NCI-H510A treated with DMSO at 0.1 percent for 48 hours (cell line): ENCODE data around the gene RBBP5.

Experiments
- DNase-seq: peaks from one replicate; lab custom pipeline; 2025; lab: John Stamatoyannopoulos, UW

Gene RBBP5

DNA sequence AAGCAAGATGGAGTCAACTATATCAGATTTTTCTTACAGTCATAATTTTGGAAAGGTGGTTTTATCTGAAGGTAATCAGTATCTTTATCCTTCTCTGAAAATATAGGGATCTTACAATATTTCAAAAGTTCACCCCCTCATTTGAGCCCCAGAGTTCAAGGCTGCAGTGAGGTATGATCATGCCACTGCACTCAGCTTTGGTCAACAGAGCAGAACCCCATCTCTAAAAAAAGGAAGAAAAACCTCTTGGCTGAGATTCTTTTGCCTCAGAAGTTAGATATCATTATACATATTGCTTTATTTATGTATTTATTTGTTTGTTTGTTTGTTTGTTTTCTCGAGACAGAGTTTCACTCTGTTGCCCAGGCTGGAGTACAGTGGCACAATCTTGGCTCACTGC lies 11.5 kb upstream of the RBBP5 start:
- DNase-seq = no peak

DNA sequence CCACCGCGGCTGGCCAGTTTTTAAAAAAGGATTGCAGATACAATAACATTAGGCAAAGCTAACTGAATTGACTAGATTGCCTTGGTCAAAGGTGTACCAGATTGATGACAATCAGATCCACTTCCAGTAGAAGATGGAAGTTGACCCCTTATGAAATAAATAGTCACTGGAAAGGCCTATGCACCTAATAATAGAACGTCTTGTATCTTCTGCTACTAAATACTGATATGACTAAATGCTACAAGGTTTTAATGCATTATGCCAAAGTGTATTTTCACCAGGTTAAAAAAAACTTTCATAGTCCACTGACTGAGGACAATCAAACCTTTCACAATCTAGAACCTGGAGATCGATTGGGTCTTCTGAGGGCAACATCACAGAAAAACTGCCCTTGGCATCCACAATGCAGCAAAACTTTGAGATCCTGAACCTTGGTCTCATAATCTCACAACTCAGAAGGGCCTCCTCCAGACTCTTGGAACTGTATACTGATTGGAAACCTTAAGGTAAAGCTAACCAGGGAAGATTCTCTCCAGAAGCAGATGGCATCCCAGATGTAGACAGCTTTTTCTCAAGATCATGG lies 7.8 kb upstream of the RBBP5 start:
- DNase-seq = no peak

DNA sequence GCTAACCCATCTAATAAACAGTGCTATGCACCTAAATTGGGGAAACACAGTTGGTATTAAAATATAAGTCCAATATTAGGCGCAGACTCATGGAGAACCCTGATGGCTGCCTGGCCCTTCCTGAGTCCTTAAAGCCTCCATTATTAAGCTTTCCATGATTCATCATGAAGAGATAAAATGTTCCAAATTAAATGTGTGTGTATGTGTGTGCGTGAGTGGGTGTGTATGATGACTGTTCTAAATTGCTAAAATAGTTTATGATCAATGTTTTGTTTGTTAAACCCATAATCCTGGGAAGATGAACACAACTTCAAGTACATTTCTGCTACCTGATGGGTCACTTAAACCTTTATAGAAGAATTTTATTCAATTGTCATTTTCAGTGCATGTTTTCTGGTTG lies 6.3 kb upstream of the RBBP5 start:
- no peak for DNase-seq

DNA sequence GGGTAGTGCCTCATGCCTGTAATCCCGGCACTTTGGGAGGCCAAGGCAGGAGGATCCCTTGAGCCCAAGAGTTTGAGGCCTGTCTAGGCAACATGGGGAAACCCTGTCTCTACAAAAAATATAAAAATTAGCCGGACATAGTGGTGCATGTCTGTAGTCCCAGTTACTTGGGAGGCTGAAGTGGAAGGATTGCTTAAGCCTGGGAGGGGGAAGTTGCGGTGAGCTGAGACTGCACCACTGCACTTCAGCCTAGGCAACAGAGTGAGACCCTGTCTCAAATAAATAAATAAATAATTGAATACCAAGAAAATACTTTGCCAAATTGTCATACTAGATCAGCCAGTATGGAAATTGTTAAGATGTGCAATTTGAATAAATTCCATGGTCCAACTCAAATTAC lies 5.9 kb upstream of the RBBP5 start:
- no peak for DNase-seq

DNA sequence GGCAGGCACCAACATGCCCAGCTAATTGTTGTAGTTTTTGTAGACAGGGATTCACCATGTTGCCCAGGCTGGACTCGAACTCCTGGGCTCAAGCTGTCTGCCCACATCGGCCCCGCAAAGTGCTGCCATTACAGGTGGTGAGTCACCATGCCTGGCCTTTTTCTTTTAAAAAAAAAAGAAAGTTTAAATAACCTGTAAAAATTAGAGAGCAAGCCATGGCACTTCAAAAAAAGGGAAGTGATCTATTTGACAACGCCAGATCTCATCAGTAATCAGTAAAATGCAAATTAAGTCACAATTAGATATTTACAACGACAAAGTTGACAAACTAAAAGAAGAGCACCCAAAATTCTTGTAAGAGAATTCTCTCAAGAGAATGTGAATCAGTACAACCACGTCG lies 2.9 kb upstream of the RBBP5 start:
- DNase-seq = no peak

DNA sequence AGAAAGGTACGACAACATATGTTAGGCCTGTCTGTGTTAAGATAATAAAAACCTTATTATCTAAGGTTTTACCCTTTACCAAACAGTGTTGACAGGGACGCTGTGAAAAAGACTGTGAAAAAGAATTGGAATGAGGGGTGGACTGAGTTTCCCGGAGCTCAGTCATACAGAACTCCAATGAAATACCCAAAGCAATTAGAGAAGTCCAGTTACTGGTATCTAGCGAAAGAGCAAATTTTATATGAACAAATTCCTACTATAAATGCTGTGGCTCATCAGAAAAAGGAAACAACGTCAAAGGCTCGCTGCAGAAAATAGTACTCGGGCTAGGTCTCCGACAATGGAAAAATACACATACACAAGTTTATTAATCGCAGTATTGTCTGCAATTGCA lies 708 bp upstream of the RBBP5 start:
- DNase-seq = no peak

DNA sequence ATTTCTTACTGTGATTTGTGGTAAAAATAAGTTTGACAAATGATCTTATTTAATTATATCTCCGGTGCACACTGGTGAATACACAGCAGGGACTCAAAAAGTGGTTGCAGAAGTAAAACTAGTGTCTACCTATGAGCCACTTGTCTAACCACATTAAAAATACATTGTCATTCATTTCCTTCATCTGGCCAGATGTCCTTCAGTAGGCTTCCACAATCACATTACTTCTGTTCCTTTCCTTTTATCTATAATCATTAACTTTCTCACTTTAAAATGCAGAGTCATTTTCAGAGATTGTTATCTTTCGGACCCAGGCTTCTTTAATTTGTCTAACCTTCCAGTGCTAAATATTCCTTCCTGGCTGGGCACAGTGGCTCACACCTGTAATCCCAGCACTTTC lies 3.0 kb downstream of the RBBP5 start:
- DNase-seq = no peak

DNA sequence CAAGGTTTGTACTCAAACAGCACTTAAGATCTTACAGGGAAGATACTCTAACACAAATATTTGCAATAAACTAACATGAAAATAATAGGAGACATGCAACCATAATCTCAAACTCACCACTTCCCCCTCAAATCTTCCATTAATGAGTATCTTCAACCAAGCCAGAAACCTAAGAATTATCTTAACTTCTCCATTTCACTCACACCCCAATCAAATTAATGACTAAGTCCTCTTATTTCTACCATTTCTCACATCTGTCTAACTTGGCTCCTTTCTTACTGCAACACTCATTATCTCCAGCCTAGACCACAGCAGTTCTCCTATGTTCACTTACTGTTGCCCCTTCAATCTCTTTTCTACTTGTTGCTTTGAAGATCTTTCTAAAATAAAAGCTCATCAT lies 10.4 kb downstream of the RBBP5 start:
- DNase-seq = no peak

DNA sequence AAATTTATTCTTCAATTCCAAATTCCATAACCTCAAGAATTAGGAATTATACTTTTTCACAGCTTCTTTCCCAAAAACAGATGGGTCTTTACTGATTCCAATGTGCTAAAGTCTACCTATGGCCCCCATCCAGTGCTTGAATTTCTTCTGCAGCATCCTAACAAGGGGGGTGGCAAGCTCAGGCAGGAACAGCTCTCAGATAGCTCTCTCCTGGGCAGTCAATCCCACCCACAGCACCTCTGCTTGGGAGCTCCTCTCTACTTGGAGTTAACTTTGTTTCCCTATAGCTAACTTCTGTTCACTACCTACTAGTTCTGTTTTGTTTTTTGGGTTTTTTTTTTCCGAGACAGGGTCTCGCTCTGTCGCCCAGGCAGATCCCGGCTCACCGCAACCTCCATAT lies 12.1 kb downstream of the RBBP5 start:
- DNase-seq = no peak

DNA sequence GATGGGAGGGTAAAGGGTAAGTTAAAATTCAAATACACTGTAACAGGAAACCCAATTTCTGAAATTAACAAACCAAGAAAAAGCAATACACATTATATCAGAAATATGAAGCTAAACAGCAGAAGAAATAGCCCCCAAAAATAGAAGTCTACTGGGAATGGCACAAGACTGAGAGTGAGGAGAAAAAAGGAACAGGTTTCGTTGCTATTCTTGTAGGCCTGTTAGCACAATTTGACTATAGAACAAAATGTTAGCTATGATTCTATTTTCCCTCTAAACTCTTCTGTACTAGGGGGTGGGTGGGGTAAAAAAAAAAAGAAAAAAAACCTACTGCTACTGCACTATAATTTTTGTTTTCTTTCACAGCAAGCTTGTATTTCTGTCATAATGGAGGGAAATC lies 12.5 kb downstream of the RBBP5 start:
- no peak for DNase-seq

DNA sequence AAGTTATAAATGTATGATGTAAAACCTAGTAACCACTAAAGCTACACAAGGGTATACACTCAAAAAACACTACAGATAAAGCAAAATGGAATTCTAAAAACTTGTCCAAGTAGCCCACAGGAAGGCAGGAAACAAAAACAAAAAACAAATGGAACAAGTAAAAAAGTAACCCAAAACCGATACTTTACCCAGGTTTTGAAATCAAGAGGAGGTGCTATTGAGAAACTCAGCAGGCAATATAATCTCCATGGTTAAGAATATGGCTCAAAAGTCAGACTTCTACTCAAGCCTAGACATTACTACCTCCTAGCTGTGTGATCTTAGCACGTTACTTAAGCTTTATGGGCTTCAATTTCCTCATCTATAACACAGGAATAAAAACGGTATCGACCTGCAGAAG lies 13.3 kb downstream of the RBBP5 start:
- DNase-seq = no peak

DNA sequence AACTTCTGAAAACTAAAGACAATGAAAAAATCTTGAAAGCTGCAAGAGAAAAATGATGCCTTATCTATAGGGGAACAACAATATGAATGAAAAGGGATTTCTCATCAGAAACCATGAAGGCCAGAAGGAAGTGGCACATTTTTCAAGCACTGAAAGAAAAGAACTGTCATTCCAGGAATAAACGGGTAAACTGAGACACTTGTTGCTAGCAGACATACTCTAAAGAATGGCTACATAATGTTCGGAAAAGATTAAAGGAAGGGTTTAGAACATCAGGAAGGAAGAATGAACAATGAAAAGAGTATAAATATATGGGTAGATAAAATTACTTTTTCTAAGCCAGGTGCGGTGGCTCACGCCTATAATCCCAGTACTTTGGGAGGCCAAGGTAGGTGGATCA lies 14.5 kb downstream of the RBBP5 start:
- DNase-seq = no peak

DNA sequence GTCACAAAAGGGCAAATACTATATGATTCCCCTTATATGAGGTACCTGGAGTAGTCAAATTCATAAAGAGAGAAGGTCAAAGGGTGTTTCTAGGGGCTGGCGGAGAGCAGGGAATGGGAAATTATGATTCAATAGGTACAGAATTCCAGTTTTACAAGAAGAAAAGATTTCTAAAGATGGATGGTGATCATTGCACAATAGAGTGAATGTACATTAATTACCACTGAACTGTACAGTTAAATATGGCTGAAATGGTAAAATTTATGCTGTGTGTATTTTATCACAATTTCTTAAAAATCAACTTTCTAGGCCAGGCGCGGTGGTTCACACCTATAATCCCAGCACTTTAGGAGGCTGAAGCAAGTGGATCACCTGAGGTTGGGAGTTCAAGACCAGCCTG lies 19.4 kb downstream of the RBBP5 start:
- DNase-seq = no peak

DNA sequence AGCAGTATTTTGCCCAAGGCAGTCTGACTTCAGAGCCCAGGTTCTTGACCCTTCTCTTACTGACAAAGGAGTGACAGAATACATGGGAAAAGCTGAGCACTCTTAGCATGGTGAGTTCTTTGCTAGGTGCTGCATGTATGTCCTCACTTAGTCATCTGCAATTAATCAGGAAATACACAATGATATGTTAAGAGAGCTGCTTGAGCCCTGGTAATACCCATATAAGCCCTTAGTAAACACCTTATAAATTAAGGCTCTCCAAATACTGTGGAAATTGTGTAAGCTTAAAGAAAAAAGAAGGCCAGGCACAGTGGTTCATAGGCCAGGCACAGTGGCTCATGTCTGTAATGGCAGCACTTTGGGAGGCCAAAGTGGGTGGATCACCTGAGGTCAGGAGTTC lies 23.5 kb downstream of the RBBP5 start:
- DNase-seq = no peak

DNA sequence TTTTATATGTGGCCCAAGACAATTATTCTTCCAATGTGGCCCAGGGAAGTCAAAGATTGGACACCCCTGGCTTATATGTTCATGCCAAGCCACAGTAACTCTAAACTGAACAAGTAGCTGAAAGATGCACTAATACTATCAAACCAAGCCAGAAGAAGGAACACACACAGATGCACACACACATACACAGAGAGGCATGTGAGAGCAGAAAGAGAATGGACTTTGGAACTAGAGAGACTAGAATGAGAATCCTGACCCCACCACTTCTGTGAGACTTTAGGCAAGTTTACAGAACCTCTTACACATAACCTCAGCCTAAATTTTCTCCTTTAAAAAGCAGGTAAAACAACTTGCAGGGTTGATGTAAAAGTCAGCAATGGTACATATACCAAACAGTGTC lies 26.4 kb downstream of the RBBP5 start:
- DNase-seq = no peak

DNA sequence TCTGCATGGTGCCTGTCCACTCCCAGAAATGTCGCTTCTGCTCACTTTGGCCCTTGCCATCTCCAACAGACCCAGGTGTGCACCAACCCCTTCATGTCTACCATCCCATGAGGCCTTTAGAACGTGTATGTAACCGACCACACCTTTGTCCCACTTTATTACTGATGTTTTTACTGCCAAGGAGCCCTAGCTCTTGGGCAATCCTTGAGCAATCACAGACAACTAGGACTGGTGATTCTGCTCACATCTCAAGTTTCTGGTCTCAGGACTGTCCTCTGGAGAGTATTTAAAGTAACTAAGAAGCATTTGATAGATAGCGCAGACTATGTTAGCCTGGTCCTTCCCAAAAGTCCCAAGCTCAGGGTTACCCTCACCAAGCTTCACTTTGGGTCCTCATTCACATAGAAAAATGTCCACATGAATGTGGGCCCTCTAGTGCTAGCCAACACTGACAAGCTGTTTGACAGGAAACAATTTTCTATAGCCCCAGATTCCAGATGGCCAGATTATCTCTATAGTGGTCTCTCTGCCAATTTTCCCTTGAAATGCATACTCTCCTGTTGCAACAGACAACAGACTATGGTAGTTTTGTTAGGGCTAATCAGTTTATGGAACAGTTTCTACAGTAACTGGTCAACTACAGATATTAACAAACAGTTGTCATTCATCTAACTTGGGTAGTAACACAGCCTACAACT lies 30.6 kb downstream of the RBBP5 start:
- DNase-seq = no peak

DNA sequence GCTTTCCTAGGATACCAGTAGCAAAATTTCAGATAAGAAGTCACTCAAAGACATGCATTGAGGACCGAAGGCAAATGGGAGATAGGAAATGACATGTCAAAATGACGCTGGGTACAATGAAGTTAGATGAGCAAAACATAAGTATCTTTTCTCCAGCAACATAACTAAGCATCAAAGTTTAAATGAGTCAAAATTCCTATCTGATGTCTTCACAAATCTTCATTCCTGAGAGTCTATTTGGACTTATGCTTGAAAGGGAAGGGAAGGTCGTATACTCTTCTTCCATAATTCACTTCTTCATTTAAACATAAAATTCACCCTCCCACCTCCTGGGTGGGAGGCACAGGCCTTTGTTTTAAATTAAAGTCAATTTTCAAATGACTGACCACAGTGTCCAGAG lies 33.4 kb downstream of the RBBP5 start:
- DNase-seq = no peak

DNA sequence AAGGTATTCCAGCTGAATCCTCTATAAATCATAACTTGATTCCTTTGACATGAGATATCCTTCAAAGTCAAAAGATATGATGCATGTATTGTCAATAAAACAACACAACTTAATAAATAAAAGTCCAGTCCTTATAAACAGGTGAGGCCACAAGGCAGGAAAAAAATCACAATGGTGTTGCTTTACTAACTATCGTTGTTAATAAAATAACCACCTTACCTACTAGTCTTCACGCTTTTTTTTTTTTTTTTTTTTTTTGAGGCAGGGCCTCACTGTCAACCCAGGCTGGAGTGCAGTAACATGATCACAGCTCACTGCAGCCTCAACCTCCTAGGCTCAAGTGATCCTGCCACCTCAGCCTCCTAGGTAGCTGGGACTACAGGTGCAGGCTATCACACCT lies 37.4 kb downstream of the RBBP5 start, which contains the start of gene TMEM81:
Gene TMEM81 (minus strand): TSS at position 101 of the 400 bp plus-strand sequence. CDS start 140 bp downstream, outside the sequence.
- no peak for DNase-seq

DNA sequence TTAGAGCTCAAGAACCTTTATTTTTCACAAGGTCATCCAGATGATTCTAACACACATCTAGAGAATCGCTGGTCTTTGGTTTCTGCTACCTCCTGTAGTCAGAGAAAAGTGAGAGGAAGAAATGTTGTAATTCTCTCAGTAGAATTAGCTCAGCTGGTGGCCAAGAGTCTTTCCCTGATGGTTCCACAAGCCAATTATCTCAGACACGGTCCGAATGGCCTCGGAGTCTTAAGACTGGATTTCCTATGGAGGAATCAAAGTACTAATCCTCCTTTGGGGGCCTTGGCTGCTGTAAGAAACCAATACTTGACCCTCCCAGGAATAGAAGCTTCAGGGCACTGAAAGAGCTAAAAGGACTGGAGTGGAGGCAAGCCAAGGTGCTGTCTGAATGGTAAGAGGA lies 39.3 kb downstream of the RBBP5 start:
- DNase-seq = no peak

DNA sequence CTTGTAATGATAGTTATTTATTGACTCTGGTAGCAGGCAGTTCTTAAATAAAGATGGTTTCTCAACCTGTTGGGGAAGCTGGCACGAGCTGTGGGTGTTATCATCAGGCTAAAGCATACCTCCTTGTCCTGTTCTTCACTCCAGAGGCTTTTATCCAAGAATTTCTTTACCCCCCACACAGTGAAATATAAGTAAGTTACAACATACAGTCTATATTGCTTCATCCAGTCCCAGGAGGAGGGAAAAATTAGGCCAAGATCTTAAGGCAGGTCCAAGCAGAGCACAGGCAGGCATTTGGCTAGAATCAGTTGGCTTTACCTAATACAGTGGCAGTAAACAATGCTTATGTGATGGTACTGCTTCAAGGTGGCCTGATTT lies 43.9 kb downstream of the RBBP5 start:
- no peak for DNase-seq

DNA sequence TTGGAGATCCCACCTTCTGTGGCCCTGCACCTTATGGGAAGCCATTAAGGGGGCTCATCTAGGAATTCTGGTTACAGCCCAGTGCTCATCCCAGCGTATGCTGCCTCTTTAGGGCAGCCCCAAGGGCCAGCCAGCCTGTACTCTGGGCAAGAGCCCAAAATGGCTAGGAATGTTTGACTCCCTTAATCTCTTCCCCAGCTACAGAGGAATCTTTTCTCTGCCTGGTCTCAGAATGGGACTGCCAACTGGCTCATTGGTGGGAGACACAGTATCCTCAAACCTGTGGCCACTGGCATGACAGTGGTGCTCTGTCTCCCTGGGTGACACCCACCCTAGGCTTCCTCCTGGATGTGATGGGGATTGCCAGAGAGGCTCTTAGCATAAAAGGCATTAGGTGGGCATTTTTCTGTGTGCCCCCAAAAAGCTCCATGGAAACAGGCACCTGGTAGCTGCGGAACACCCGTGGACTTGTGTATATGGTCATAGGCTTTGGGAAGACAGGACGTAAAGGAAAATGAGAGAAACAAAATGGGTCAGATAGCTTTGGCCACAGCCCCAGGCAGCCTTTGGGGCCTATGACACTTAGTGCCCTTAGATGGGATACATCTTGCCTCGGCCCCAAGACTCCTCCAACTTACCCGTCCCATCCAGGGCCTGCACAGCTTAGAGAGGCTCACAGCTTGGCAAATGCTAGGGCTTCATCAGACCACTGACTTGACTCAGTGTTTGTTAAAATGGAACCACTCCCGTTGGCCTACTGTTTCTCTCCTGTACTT lies 44.4 kb downstream of the RBBP5 start:
- no peak for DNase-seq

DNA sequence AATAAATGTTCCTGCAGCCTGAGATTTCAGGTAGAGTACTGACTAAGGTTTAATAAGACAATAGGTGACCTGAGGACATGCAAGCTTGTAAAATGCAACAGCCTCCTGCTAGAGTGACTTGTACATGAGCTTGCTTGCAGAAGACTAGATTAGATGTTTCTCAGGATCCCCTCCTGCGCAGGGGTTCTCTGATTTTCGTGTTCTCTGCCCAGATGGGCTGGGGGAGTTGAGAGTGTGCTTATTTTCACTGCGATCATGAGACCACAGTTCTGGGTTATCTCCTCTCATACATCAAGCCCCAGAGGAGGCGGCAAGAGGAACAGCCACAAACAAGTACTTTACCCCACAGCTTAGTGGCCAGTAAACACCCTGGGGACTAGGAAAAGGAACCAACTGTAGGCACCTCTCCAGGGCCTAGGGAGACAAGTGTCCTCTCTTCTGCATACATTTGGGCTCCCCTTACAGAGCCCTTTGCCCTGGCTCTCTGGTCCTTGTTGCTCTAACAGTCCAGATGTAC lies 45.5 kb downstream of the RBBP5 start:
- DNase-seq = no peak

DNA sequence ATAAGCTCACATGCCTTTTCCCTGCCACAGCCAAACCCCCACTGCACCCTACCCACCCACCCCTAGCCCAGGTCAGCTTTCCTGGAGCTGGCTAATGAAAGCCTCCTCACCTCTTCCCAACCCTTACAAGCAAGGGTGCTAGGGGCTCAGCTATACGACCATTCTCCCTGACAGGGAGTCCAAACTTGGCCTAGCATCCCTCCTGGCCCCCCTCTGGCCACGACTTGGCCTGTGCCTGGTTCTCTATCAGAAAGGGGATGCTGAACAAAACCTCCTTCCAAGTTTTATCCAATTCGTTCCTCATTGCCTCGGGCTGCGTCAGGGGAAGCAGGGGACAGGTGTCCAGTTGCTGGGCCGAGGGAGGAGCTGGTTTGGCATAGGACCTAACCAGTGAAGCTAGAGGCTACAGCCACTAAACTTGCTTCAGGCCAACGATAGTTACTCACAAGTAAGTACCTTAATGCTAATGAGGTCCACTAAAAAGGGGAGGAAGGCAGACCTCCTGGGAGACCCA lies 46.1 kb downstream of the RBBP5 start:
- no peak for DNase-seq
